Vagina (tissue), 2 donors: ENCODE measurements around the gene LRCH4. TPM values are rescaled to one million over a fixed set of nuclear protein-coding genes. Genes with fewer than 3 reads are reported as not detected.
"Not testable (repeated sequence)": the region's sequence is repeated elsewhere in the genome, so short reads cannot be mapped to it uniquely, and the experiment has no call there.

ENCODE experiments used
- DNase-seq, 2 donors: peaks; one replicate each; pipeline ENCODE4 v3.0.0-alpha.2; 2017; ENCODE audit errors: extremely low spot score in 2 of 2
- H3K27ac ChIP-seq: fragments of 200-600 bp; sonication (generic); one replicate; pipeline ENCODE4 v1.5.1; 2019
- H3K27me3 ChIP-seq: fragments of 200-600 bp; sonication (generic); one replicate; pipeline ENCODE4 v1.5.1; 2019
- H3K36me3 ChIP-seq, 2 donors: fragments of 200-600 bp; sonication (generic); one replicate each; pipeline ENCODE4 v1.5.1; 2017 to 2019
- H3K4me1 ChIP-seq: fragments of 200-600 bp; sonication (generic); one replicate; pipeline ENCODE4 v1.5.1; 2019
- H3K4me3 ChIP-seq, 2 donors: fragments of 200-600 bp; sonication (generic); 1 replicate in 1 of 2; 2 replicates in 1 of 2; pipeline ENCODE4 v1.5.1; 2016 to 2019
- H3K9me3 ChIP-seq: fragments of 200-600 bp; sonication (generic); one replicate; pipeline ENCODE4 v1.5.1; 2019
- CTCF ChIP-seq, 3 experiments: fragments of 450-650 bp in 2 of 3; fragments of 200-600 bp in 1 of 3; sonication (generic) in 1 of 3; IDR thresholded peaks; one replicate each; pipeline ENCODE4 v1.5.1; 2017 to 2019; ENCODE audit warnings: antibody characterized with exemption in 3 of 3, mild to moderate bottlenecking in 2 of 3, moderate library complexity in 2 of 3
- POLR2A ChIP-seq, 2 donors: fragments of 450-650 bp; IDR thresholded peaks; one replicate each; pipeline ENCODE4 v1.6.1; 2017; ENCODE audit warnings: antibody characterized with exemption in 2 of 2, mild to moderate bottlenecking in 2 of 2, moderate library complexity in 2 of 2
- POLR2AphosphoS5 ChIP-seq, 2 donors: sonication (generic); formaldehyde crosslinking; IDR thresholded peaks; one replicate each; pipeline ENCODE4 v1.9.0; 2017; ENCODE audit warnings: antibody characterized with exemption in 2 of 2, mild to moderate bottlenecking in 2 of 2, low read depth in 1 of 2; ENCODE audit not compliant: insufficient read depth in 1 of 2
- intact Hi-C: fragments of 100-400 bp; cut with DNase I; formaldehyde crosslinking; loops from one replicate; pipeline ENCODE4 v1.15.1; 2023
- small RNA-seq: library from RNA; depleted of rRNA; stranded (forward); fragments of <200 nt; gene quantifications from one replicate; pipeline ENCODE3, GENCODE V24; 2016
- total RNA-seq: library from RNA; depleted of rRNA; stranded (reverse); fragments of >200 nt; gene quantifications from one replicate; pipeline ENCODE4 v1.2.3, GENCODE V29; 2016

The LRCH4 gene
- total RNA-seq, 1 donor from 2014 or later: 72.2 TPM

- intact Hi-C loops: no loop called here
- H3K27me3 ChIP-seq: no peaks in the 10 kb centered on the region
- no peak overlapping the region for H3K27ac ChIP-seq
- DNase-seq: no peak
- no peaks in the 10 kb centered on the region for H3K4me1 ChIP-seq
- no peak overlapping the region for H3K4me3 ChIP-seq
- H3K9me3 ChIP-seq: no peaks in the 10 kb centered on the region
- no peaks in the 10 kb centered on the region for H3K36me3 ChIP-seq
- TF ChIP-seq POLR2AphosphoS5 (IDR thresholded peaks at IDR 0.05; ENCODE audit: insufficient read depth in 1 of 2, low read depth in 1 of 2) (no peak), POLR2A (IDR thresholded peaks at IDR 0.05) (no peak), CTCF (IDR thresholded peaks at IDR 0.05) (no peak)
Observed at GRCh38 chr7:100532165-100533022, 53.5 kb downstream of the LRCH4 start.

GRCh38 chr7:100528108-100528866 lies 57.6 kb downstream of the LRCH4 start:
- H3K27ac ChIP-seq, intact Hi-C loops, H3K27me3 ChIP-seq, H3K9me3 ChIP-seq, DNase-seq, H3K4me3 ChIP-seq, H3K4me1 ChIP-seq, H3K36me3 ChIP-seq: not testable (repeated sequence)

Small RNA genes within 50 kb of the gene (small RNA-seq; reads per million reads assigned to genes)
- gene RN7SL416P (not detected), gene SAP25 (not detected)

Other genes with a start within 250 kb of the LRCH4 start
- 56.0 TPM for gene PILRB, start 228.0 kb downstream of the LRCH4 start, total RNA-seq
- 8.3 TPM for gene PILRA, start 212.6 kb downstream of the LRCH4 start, total RNA-seq
- 5.9 TPM for gene ZCWPW1, start 157.4 kb downstream of the LRCH4 start, total RNA-seq
- 38.3 TPM for gene MEPCE, start 156.3 kb downstream of the LRCH4 start, total RNA-seq
- 24.6 TPM for gene PPP1R35, start 149.6 kb downstream of the LRCH4 start, total RNA-seq
- not detected for gene SPACDR, start 121.9 kb downstream of the LRCH4 start, total RNA-seq
- 34.6 TPM for gene TSC22D4, start 106.9 kb downstream of the LRCH4 start, total RNA-seq
- gene NYAP1, start 102.2 kb downstream of the LRCH4 start, total RNA-seq: 3.9 TPM
- gene AGFG2, start 46.9 kb downstream of the LRCH4 start, total RNA-seq: 37.6 TPM
- gene SAP25, start 12.2 kb downstream of the LRCH4 start, total RNA-seq: 2.9 TPM
- 0.98 TPM for gene FBXO24, start 199 bp upstream of the LRCH4 start, total RNA-seq
- gene PCOLCE, start 16.2 kb upstream of the LRCH4 start, total RNA-seq: 85.4 TPM
- gene MOSPD3, start 26.4 kb upstream of the LRCH4 start, total RNA-seq: 11.8 TPM
- 0.25 TPM for gene TFR2, start 55.4 kb upstream of the LRCH4 start, total RNA-seq
- 0.49 TPM for gene ACTL6B, start 70.3 kb upstream of the LRCH4 start, total RNA-seq
- 283 TPM for gene GNB2, start 87.6 kb upstream of the LRCH4 start, total RNA-seq
- gene GIGYF1, start 108.1 kb upstream of the LRCH4 start, total RNA-seq: 20.6 TPM
- 44.0 TPM for gene POP7, start 120.0 kb upstream of the LRCH4 start, total RNA-seq
- not detected for gene EPO, start 134.3 kb upstream of the LRCH4 start, total RNA-seq
- not detected for gene ZAN, start 147.5 kb upstream of the LRCH4 start, total RNA-seq
- gene EPHB4, start 241.4 kb upstream of the LRCH4 start, total RNA-seq: 72.4 TPM